Measurements from ENCODE around the gene PCLO.

The PCLO gene

GRCh38 chr7:82865856-82866255, 296.8 kb downstream of the PCLO start:
- Histone ChIP-seq H3K9me3 (ENCODE audit: control insufficient read depth, low read length) (no peaks in the 10 kb centered on the region), H3K4me1 (ENCODE audit: control insufficient read depth, insufficient read depth, low read length) (no peaks in the 10 kb centered on the region), H3K36me3 (ENCODE audit: control insufficient read depth, insufficient read depth, low read length) (no peaks in the 10 kb centered on the region), H3K27ac (ENCODE audit: insufficient read depth, low read depth, low read length, poor library complexity, severe bottlenecking) (no peak overlapping the region), H3K4me3 (ENCODE audit: insufficient read depth, low read depth, low read length) (no peak overlapping the region), H3K27me3 (ENCODE audit: control insufficient read depth, insufficient read depth, low read length, poor library complexity, severe bottlenecking) (no peaks in the 10 kb centered on the region)
- 91% methylated on average over 6 of the region's 6 CpGs for WGBS, 2 experiments

GRCh38 chr7:82859106-82859850, 303.4 kb downstream of the PCLO start:
- H3K27ac ChIP-seq (ENCODE audit: insufficient read depth, low read depth, low read length, poor library complexity, severe bottlenecking) = no peak overlapping the region
- no peaks in the 10 kb centered on the region for H3K27me3 ChIP-seq (ENCODE audit: control insufficient read depth, insufficient read depth, low read length, poor library complexity, severe bottlenecking)
- H3K36me3 ChIP-seq (ENCODE audit: control insufficient read depth, insufficient read depth, low read length) = no peaks in the 10 kb centered on the region
- H3K9me3 ChIP-seq (ENCODE audit: control insufficient read depth, low read length) = no peaks in the 10 kb centered on the region
- no peak overlapping the region for H3K4me3 ChIP-seq (ENCODE audit: insufficient read depth, low read depth, low read length)
- H3K4me1 ChIP-seq (ENCODE audit: control insufficient read depth, insufficient read depth, low read length) = no peaks in the 10 kb centered on the region
- 92 to 96% methylated on average over 1 of the region's 1 CpG for whole genome bisulfite sequencing, 2 experiments

GRCh38 chr7:82851121-82851520, 311.6 kb downstream of the PCLO start:
- H3K36me3 ChIP-seq (ENCODE audit: control insufficient read depth, insufficient read depth, low read length) = no peaks in the 10 kb centered on the region
- H3K27ac ChIP-seq (ENCODE audit: insufficient read depth, low read depth, low read length, poor library complexity, severe bottlenecking) = no peak overlapping the region
- 92 to 98% methylated on average over 2 of the region's 4 CpGs for WGBS, 2 experiments
- no peak overlapping the region for H3K4me3 ChIP-seq (ENCODE audit: insufficient read depth, low read depth, low read length)
- H3K4me1 ChIP-seq (ENCODE audit: control insufficient read depth, insufficient read depth, low read length) = no peaks in the 10 kb centered on the region
- H3K9me3 ChIP-seq (ENCODE audit: control insufficient read depth, low read length) = no peaks in the 10 kb centered on the region
- H3K27me3 ChIP-seq (ENCODE audit: control insufficient read depth, insufficient read depth, low read length, poor library complexity, severe bottlenecking) = no peaks in the 10 kb centered on the region

GRCh38 chr7:82841828-82842227, 320.9 kb downstream of the PCLO start:
- Histone ChIP-seq H3K4me1 (ENCODE audit: control insufficient read depth, insufficient read depth, low read length) (peaks cover 6% of the 10 kb centered on the region), H3K9me3 (ENCODE audit: control insufficient read depth, low read length) (no peaks in the 10 kb centered on the region), H3K27ac (ENCODE audit: insufficient read depth, low read depth, low read length, poor library complexity, severe bottlenecking) (no peak overlapping the region), H3K36me3 (ENCODE audit: control insufficient read depth, insufficient read depth, low read length) (peaks cover 2% of the 10 kb centered on the region), H3K27me3 (ENCODE audit: control insufficient read depth, insufficient read depth, low read length, poor library complexity, severe bottlenecking) (no peaks in the 10 kb centered on the region), H3K4me3 (ENCODE audit: insufficient read depth, low read depth, low read length) (no peak overlapping the region)
- WGBS, 2 experiments = 100% methylated on average over 1 of the region's 1 CpG

- WGBS, 2 experiments = 71 to 84% methylated on average over 3 of the region's 3 CpGs
- H3K27ac ChIP-seq (ENCODE audit: insufficient read depth, low read depth, low read length, poor library complexity, severe bottlenecking) = no peak overlapping the region
- H3K4me1 ChIP-seq (ENCODE audit: control insufficient read depth, insufficient read depth, low read length) = peaks cover 6% of the 10 kb centered on the region
Measured at GRCh38 chr7:82840061-82840460, 322.6 kb downstream of the PCLO start.

GRCh38 chr7:82839555-82839954, 323.1 kb downstream of the PCLO start:
- Histone ChIP-seq H3K4me1 (ENCODE audit: control insufficient read depth, insufficient read depth, low read length) (peaks cover 6% of the 10 kb centered on the region), H3K9me3 (ENCODE audit: control insufficient read depth, low read length) (no peaks in the 10 kb centered on the region), H3K36me3 (ENCODE audit: control insufficient read depth, insufficient read depth, low read length) (peaks cover 2% of the 10 kb centered on the region), H3K27me3 (ENCODE audit: control insufficient read depth, insufficient read depth, low read length, poor library complexity, severe bottlenecking) (no peaks in the 10 kb centered on the region), H3K27ac (ENCODE audit: insufficient read depth, low read depth, low read length, poor library complexity, severe bottlenecking) (peak overlapping the region; percentile 27), H3K4me3 (ENCODE audit: insufficient read depth, low read depth, low read length) (no peak overlapping the region)
- 6 to 13% methylated on average over 2 to 3 of the region's 4 CpGs for WGBS, 2 experiments

More at GRCh38 chr7:82840061-82840460, 322.6 kb downstream of the PCLO start:
- Histone ChIP-seq H3K9me3 (ENCODE audit: control insufficient read depth, low read length) (no peaks in the 10 kb centered on the region), H3K36me3 (ENCODE audit: control insufficient read depth, insufficient read depth, low read length) (peaks cover 2% of the 10 kb centered on the region), H3K27me3 (ENCODE audit: control insufficient read depth, insufficient read depth, low read length, poor library complexity, severe bottlenecking) (no peaks in the 10 kb centered on the region), H3K4me3 (ENCODE audit: insufficient read depth, low read depth, low read length) (no peak overlapping the region)

GRCh38 chr7:82839063-82839462, 323.6 kb downstream of the PCLO start:
- Histone ChIP-seq H3K27ac (ENCODE audit: insufficient read depth, low read depth, low read length, poor library complexity, severe bottlenecking) (no peak overlapping the region), H3K27me3 (ENCODE audit: control insufficient read depth, insufficient read depth, low read length, poor library complexity, severe bottlenecking) (no peaks in the 10 kb centered on the region), H3K4me3 (ENCODE audit: insufficient read depth, low read depth, low read length) (no peak overlapping the region), H3K9me3 (ENCODE audit: control insufficient read depth, low read length) (no peaks in the 10 kb centered on the region), H3K4me1 (ENCODE audit: control insufficient read depth, insufficient read depth, low read length) (peaks cover 6% of the 10 kb centered on the region), H3K36me3 (ENCODE audit: control insufficient read depth, insufficient read depth, low read length) (peaks cover 2% of the 10 kb centered on the region)

- Histone ChIP-seq H3K36me3 (ENCODE audit: control insufficient read depth, insufficient read depth, low read length) (peaks cover 2% of the 10 kb centered on the region), H3K27ac (ENCODE audit: insufficient read depth, low read depth, low read length, poor library complexity, severe bottlenecking) (no peak overlapping the region), H3K9me3 (ENCODE audit: control insufficient read depth, low read length) (no peaks in the 10 kb centered on the region), H3K4me1 (ENCODE audit: control insufficient read depth, insufficient read depth, low read length) (peaks cover 6% of the 10 kb centered on the region), H3K4me3 (ENCODE audit: insufficient read depth, low read depth, low read length) (no peak overlapping the region), H3K27me3 (ENCODE audit: control insufficient read depth, insufficient read depth, low read length, poor library complexity, severe bottlenecking) (no peaks in the 10 kb centered on the region)
Measured at GRCh38 chr7:82838314-82838713, 324.4 kb downstream of the PCLO start.

- 89 to 100% methylated on average over 2 of the region's 2 CpGs for WGBS, 2 experiments
- Histone ChIP-seq H3K27ac (ENCODE audit: insufficient read depth, low read depth, low read length, poor library complexity, severe bottlenecking) (no peak overlapping the region), H3K4me3 (ENCODE audit: insufficient read depth, low read depth, low read length) (no peak overlapping the region), H3K36me3 (ENCODE audit: control insufficient read depth, insufficient read depth, low read length) (no peaks in the 10 kb centered on the region), H3K27me3 (ENCODE audit: control insufficient read depth, insufficient read depth, low read length, poor library complexity, severe bottlenecking) (no peaks in the 10 kb centered on the region), H3K9me3 (ENCODE audit: control insufficient read depth, low read length) (no peaks in the 10 kb centered on the region), H3K4me1 (ENCODE audit: control insufficient read depth, insufficient read depth, low read length) (peaks cover 7% of the 10 kb centered on the region)
Measured at GRCh38 chr7:82823073-82823472, 339.6 kb downstream of the PCLO start.

GRCh38 chr7:82821037-82821436, 341.6 kb downstream of the PCLO start:
- H3K4me1 ChIP-seq (ENCODE audit: control insufficient read depth, insufficient read depth, low read length) = peaks cover 15% of the 10 kb centered on the region
- no peaks in the 10 kb centered on the region for H3K27me3 ChIP-seq (ENCODE audit: control insufficient read depth, insufficient read depth, low read length, poor library complexity, severe bottlenecking)
- no peaks in the 10 kb centered on the region for H3K9me3 ChIP-seq (ENCODE audit: control insufficient read depth, low read length)
- WGBS, 2 experiments = 90 to 97% methylated on average over 1 of the region's 1 CpG
- no peak overlapping the region for H3K4me3 ChIP-seq (ENCODE audit: insufficient read depth, low read depth, low read length)
- no peak overlapping the region for H3K27ac ChIP-seq (ENCODE audit: insufficient read depth, low read depth, low read length, poor library complexity, severe bottlenecking)
- H3K36me3 ChIP-seq (ENCODE audit: control insufficient read depth, insufficient read depth, low read length) = no peaks in the 10 kb centered on the region

GRCh38 chr7:82818171-82818570, 344.5 kb downstream of the PCLO start:
- H3K4me3 ChIP-seq (ENCODE audit: insufficient read depth, low read depth, low read length) = no peak overlapping the region
- no peaks in the 10 kb centered on the region for H3K36me3 ChIP-seq (ENCODE audit: control insufficient read depth, insufficient read depth, low read length)
- no peak overlapping the region for H3K27ac ChIP-seq (ENCODE audit: insufficient read depth, low read depth, low read length, poor library complexity, severe bottlenecking)
- H3K27me3 ChIP-seq (ENCODE audit: control insufficient read depth, insufficient read depth, low read length, poor library complexity, severe bottlenecking) = no peaks in the 10 kb centered on the region
- H3K4me1 ChIP-seq (ENCODE audit: control insufficient read depth, insufficient read depth, low read length) = peaks cover 15% of the 10 kb centered on the region
- 32 to 41% methylated on average over 2 of the region's 4 CpGs for WGBS, 2 experiments
- H3K9me3 ChIP-seq (ENCODE audit: control insufficient read depth, low read length) = no peaks in the 10 kb centered on the region
